IPS DF 6.9 (cell line): ENCODE data around the gene TWIST2.

ENCODE experiments used
- DNase-seq: peaks from one replicate; pipeline ENCODE4 v3.0.0-alpha.2; 2013; ENCODE audit warnings: low read depth, low spot score
- H3K27ac ChIP-seq: one replicate; pipeline ENCODE4 v1.5.1; 2013; ENCODE audit warnings: low read length, control low read depth
- H3K27me3 ChIP-seq: 2 replicates; pipeline ENCODE4 v1.6.1; 2013; ENCODE audit warnings: mild to moderate bottlenecking, low read length; ENCODE audit not compliant: control insufficient read depth, insufficient read depth
- H3K36me3 ChIP-seq: 2 replicates; pipeline ENCODE4 v1.6.1; 2013; ENCODE audit warnings: low read length; ENCODE audit not compliant: control insufficient read depth, insufficient read depth
- H3K4me1 ChIP-seq: 2 replicates; pipeline ENCODE4 v1.6.1; 2013; ENCODE audit warnings: low read length; ENCODE audit not compliant: control insufficient read depth, insufficient read depth
- H3K4me3 ChIP-seq: 2 replicates; pipeline ENCODE4 v1.5.1; 2013; ENCODE audit warnings: mild to moderate bottlenecking, low read length
- H3K9me3 ChIP-seq: 2 replicates; pipeline ENCODE4 v1.6.1; 2013; ENCODE audit warnings: low read length, inconsistent platforms; ENCODE audit not compliant: control insufficient read depth, insufficient read depth
- WGBS: extraction: QIAGEN DNeasy Blood & Tissue Kit; methylation state at CpG from one replicate; pipeline ENCODE4 v1.1.7; 2013; ENCODE audit warnings: mixed read lengths, missing lambda C conversion rate; ENCODE audit not compliant: insufficient read length, insufficient coverage; 5-methylcytosine and 5-hydroxymethylcytosine counted together

TWIST2 gene

GRCh38 chr2:238855891-238856580, 8.2 kb downstream of the TWIST2 start:
- WGBS: no CpG with 5 or more reads among the region's 12 CpGs

GRCh38 chr2:238856713-238857567, 9.1 kb downstream of the TWIST2 start:
- H3K4me3 ChIP-seq: no peak overlapping the region
- no peaks in the 10 kb centered on the region for H3K27me3 ChIP-seq

More at GRCh38 chr2:238855891-238856580, 8.2 kb downstream of the TWIST2 start:
- no peaks in the 10 kb centered on the region for H3K36me3 ChIP-seq
- no peaks in the 10 kb centered on the region for H3K4me1 ChIP-seq
- no peak for DNase-seq
- H3K9me3 ChIP-seq: peaks cover 24% of the 10 kb centered on the region
- no peak overlapping the region for H3K27ac ChIP-seq
- H3K27me3 ChIP-seq: no peaks in the 10 kb centered on the region
- no peak overlapping the region for H3K4me3 ChIP-seq

GRCh38 chr2:238857959-238858358, 10.1 kb downstream of the TWIST2 start:
- no peaks in the 10 kb centered on the region for H3K27me3 ChIP-seq
- H3K9me3 ChIP-seq: peaks cover 29% of the 10 kb centered on the region
- H3K4me1 ChIP-seq: no peaks in the 10 kb centered on the region; the same call in 1 of the 2 replicates
- H3K36me3 ChIP-seq: no peaks in the 10 kb centered on the region
- WGBS: no CpG with 5 or more reads among the region's 4 CpGs
- no peak overlapping the region for H3K4me3 ChIP-seq
- DNase-seq: no peak
- no peak overlapping the region for H3K27ac ChIP-seq

More at GRCh38 chr2:238856713-238857567, 9.1 kb downstream of the TWIST2 start:
- no peaks in the 10 kb centered on the region for H3K36me3 ChIP-seq
- H3K27ac ChIP-seq: no peak overlapping the region
- WGBS: no CpG with 5 or more reads among the region's 16 CpGs
- DNase-seq: no peak
- no peaks in the 10 kb centered on the region; the same call in 1 of the 2 replicates for H3K4me1 ChIP-seq
- H3K9me3 ChIP-seq: peaks cover 30% of the 10 kb centered on the region

GRCh38 chr2:238859636-238860347, 11.9 kb downstream of the TWIST2 start:
- DNase-seq: no peak
- H3K9me3 ChIP-seq: peaks cover 28% of the 10 kb centered on the region
- no peak overlapping the region for H3K4me3 ChIP-seq
- H3K27ac ChIP-seq: no peak overlapping the region
- H3K4me1 ChIP-seq: no peaks in the 10 kb centered on the region; the same call in 1 of the 2 replicates
- H3K36me3 ChIP-seq: no peaks in the 10 kb centered on the region
- no CpG with 5 or more reads among the region's 14 CpGs for WGBS
- no peaks in the 10 kb centered on the region for H3K27me3 ChIP-seq

GRCh38 chr2:238861013-238861730, 13.3 kb downstream of the TWIST2 start:
- Histone ChIP-seq H3K4me1 (no peaks in the 10 kb centered on the region; the same call in 1 of the 2 replicates), H3K27ac (no peak overlapping the region), H3K36me3 (no peaks in the 10 kb centered on the region), H3K9me3 (peaks cover 31% of the 10 kb centered on the region), H3K27me3 (no peaks in the 10 kb centered on the region), H3K4me3 (no peak overlapping the region)
- WGBS: no CpG with 5 or more reads among the region's 21 CpGs
- DNase-seq: no peak

GRCh38 chr2:238861766-238862315, 14.0 kb downstream of the TWIST2 start:
- H3K27me3 ChIP-seq: no peaks in the 10 kb centered on the region
- H3K4me1 ChIP-seq: no peaks in the 10 kb centered on the region; the same call in 1 of the 2 replicates
- no CpG with 5 or more reads among the region's 10 CpGs for WGBS
- no peak overlapping the region for H3K4me3 ChIP-seq
- no peak overlapping the region for H3K27ac ChIP-seq
- no peaks in the 10 kb centered on the region for H3K36me3 ChIP-seq
- no peak for DNase-seq
- peaks cover 29% of the 10 kb centered on the region for H3K9me3 ChIP-seq

GRCh38 chr2:238862701-238863100, 14.8 kb downstream of the TWIST2 start:
- H3K4me1 ChIP-seq: no peaks in the 10 kb centered on the region; the same call in 1 of the 2 replicates

GRCh38 chr2:238863231-238863630, 15.3 kb downstream of the TWIST2 start:
- no peak overlapping the region for H3K27ac ChIP-seq

More at GRCh38 chr2:238862701-238863100, 14.8 kb downstream of the TWIST2 start:
- Histone ChIP-seq H3K4me3 (no peak overlapping the region), H3K9me3 (peaks cover 29% of the 10 kb centered on the region), H3K27me3 (no peaks in the 10 kb centered on the region), H3K27ac (no peak overlapping the region), H3K36me3 (no peaks in the 10 kb centered on the region)
- DNase-seq: no peak
- WGBS: no CpG with 5 or more reads among the region's 5 CpGs

DNA sequence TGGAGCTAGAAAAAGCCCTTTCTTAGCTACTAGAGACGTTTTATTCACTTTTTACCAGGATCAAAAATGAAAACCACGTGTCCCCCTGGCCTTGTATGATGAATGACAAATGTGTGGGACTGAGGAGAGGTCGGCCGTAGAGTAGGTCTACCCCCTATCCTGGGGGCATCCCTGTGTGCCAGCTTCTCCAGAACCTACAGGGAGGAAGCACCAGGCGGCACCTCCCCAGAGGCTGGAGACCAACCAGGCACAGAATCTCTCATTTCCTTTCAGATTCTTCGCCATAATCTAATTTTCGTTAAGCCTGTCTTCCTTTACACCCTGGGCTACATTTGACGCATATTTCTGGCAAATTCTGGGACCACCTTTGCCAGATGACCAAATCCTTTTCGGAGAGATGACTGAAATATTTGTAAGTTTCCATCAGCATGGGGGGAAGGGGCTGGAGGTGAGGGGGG, 15.9 kb downstream of the TWIST2 start:
- Histone ChIP-seq H3K4me3 (no peak overlapping the region), H3K27ac (no peak overlapping the region), H3K4me1 (no peaks in the 10 kb centered on the region; the same call in 1 of the 2 replicates), H3K27me3 (no peaks in the 10 kb centered on the region), H3K9me3 (peaks cover 32% of the 10 kb centered on the region), H3K36me3 (no peaks in the 10 kb centered on the region)
- no peak for DNase-seq
- no CpG with 5 or more reads among the region's 9 CpGs for WGBS

More at GRCh38 chr2:238863231-238863630, 15.3 kb downstream of the TWIST2 start:
- H3K4me3 ChIP-seq: no peak overlapping the region
- peaks cover 32% of the 10 kb centered on the region for H3K9me3 ChIP-seq
- no peak for DNase-seq
- no peaks in the 10 kb centered on the region for H3K36me3 ChIP-seq
- H3K27me3 ChIP-seq: no peaks in the 10 kb centered on the region
- no peaks in the 10 kb centered on the region; the same call in 1 of the 2 replicates for H3K4me1 ChIP-seq
- no CpG with 5 or more reads among the region's 14 CpGs for WGBS
